ENCODE results near the gene CDC42BPG.

The CDC42BPG gene

DNA sequence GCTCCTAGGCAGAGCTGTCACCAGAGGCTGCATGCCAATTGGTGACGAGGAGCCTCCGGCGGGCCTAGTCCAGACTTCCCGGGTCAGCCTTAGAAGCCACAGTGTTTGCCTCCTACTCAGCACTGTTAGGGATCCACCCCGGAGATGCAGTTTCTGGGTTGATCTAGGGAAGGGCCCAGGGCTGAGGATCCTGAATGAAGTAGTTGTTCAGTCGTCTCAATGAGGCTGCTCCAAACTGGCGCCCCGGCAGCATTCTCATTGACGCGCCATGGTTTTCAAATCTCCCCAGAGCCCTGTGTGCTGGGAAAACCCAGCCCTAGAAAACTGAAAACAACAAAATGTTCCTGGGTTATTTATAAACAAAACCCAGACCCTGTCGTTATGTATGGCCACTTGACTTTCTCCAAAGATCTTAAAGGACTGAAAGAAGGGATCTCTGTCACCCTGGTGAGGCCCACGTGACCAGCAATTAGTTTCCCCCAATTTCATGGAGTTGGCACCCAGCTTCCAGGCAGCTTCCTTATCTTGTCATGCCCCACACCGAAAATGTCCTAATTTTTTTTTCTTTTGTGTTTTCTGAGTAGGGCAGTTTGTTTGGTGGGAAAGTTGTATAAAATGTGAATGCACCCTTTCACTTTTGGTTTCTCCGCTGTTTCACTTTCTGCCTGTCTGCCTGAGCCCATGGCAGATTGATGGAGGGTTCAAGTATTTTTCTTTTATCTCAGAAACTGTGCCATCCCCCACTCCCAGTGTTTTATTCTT lies 36.0 kb upstream of the CDC42BPG start:
- FAIRE-seq (no peak), DNase-seq (ENCODE audit: low spot score) (no peak)

DNA sequence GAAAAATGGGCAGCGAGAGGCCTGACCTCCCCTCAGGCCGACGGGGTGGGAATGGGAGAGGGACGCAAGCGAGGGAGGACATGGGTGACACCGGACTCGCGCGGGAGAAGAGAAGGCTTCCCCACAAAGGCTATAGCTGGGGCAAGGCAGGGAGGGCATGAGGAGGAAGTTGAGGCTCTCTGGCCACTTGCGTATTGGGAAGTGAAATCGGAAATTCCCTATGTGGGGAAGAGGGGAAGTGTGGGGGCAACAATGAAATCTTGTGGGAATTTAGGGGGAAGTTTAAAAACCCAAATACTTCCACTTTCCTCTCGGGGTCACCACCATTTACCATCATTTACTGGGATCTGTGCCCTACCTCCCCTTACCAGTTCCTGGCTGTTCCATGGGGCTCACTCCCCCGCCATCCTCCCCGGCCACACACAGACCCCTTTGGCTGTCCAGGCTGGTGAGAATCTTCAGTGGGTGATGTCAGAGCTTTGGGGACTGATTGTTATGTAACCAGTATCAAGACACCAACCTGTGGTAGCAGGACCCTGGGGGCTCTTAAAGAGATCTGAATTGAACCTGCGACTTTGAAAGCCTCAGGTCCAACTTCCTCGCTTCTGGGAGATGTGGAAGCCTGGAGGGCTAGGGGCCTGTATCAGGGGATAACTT lies 34.9 kb upstream of the CDC42BPG start:
- DNase-seq (ENCODE audit: low spot score) = no peak
- FAIRE-seq = no peak

DNA sequence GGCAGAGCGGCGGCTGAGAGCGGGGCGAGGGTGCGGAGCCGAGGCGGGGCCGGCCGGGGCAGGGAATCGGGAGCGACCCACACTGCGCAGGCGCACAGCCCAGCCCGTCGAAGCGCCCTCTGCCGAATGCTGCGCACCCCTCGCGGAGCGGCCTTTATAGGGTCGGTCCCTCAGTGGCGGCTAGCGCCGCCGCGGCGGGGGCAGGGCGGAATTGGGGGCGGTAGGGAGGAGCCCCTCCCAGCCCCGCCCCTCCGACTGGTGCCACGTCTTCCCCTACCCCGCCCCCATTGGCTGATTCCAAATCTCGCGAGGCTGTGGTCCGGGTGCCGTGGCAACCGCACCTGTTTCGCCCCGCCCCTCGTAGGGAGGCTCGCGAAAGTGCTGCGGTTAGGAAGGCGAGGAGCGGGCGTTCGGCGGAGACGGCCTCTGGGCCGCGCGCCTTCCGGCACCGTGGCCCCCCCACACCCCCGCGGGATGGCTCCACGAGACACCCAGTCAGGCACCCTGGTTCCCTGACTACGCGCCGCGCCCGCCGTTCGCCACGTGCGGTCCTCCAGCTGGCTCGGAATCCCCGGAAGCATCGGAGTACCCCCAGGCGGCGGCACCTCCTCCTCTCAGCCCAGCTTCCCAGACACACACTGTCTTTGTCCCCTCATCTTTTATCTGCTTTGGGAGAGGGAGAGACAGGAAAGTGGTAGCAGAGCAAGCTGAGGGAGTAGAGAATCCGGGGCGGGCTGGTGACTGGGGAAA lies 34.2 kb upstream of the CDC42BPG start, which contains the start of gene EHD1:
Gene EHD1, minus strand, starts transcription at position 128 of the 750 bp plus-strand sequence. CDS start 157 bp downstream, outside the sequence.
- peak; percentile 92 for FAIRE-seq
- peak; percentile 99 for DNase-seq (ENCODE audit: low spot score)

DNA sequence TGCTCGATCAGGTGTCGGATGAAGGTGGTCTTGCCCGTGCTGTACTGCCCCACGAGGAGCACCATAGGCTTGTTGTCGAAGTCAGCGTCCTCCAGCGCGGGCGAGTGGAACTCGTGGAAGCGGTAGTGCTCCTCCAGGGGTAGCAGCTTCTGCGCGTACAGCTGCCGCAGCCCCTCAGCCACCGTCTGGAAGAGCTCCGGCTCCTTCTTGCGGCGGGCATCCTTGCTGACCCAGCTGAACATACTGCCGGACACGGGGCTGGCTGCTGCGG lies 33.7 kb upstream of the CDC42BPG start:
- FAIRE-seq (no peak), DNase-seq (ENCODE audit: low spot score) (no peak)

DNA sequence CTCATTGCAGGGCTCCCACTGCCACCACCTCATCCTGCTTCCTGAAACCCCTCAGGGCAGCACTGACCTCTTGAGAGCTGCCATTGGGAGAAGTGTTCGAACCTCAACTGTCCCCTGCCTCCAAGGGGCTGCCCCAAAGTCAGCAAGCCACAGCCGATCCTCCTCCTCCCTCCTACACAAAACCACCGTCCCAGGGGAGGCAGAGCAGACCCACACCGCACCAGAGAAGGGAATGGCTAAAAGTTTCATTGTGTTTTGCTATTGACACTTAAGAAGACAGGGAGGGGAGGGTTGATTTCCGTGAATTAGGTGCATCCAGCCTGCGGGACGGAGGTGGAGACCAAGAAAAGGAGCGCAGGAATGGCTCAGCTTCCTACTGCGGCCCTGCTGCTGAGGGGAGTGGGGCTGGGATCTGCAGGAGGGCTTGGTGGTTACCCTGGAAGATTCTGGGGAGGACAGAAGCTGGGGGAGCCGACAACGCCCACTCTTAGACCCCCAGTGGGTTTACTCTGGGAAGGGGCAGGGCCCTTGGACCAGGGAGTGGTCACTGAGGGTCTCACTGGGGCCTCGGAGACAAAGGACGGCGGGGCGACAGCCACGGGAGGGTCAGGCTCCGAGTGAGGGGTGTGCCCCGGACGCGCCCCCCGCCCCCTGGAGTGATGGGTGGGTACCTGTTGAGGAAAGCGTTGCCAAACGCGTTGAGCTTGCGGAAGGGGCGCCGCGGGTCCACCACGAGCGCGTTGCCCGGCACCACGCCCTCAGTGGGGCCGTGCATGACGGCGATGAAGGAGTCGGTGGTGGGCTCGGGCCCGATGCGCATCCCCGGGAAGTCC lies 33.2 kb upstream of the CDC42BPG start:
- no peak for DNase-seq (ENCODE audit: low spot score)
- no peak for FAIRE-seq

DNA sequence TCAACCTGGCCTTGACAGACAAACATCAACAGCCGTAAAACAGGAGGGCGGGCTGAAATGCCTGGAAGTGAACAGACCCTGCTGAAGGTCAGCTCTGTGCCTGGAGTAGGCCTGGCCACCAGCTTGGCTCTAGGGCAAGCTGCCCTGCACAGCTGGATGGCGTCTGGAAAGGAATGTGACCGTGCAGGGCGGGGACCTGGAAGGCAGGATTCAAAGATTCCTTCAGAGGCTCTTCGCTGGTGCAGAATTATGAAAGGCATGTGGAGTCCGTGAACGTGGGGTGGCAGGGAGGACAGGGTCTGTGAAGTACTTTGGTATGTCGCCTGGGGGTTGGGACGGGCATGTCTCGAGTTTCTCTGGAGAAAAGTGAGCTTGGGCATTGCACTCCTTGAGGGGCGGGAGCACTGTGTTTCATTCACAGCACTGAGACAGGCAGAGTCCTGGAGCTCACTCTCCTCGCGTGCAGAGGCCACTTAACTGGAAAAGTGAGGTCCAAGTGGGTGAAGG lies 32.4 kb upstream of the CDC42BPG start:
- DNase-seq (ENCODE audit: low spot score) = no peak
- no peak for FAIRE-seq

DNA sequence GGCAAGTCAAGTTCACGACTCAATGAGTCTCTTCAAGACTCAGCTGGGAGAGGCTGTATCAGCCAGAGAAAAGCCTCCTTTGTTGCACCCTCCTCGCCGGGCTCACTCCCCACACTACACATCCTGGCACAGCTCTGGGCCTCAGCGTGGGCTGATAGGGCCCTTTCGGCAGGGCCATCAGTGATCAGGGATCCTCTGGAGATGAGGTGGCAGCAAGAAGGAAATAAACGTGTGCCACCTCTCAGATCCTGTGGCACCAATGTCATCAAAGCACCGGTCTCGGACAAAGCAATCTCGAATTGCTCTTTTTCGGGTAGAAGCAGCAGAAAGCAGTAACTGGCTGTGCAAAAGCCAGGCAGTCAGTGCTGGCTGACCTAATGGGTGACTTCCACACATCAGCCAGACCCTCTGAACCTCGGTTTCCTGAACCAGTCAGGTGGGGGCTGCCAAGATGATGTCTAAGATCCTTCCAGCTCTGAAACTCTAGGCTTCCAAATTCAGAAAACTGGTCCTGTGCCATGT lies 31.8 kb upstream of the CDC42BPG start:
- FAIRE-seq = no peak
- no peak for DNase-seq (ENCODE audit: low spot score)

DNA sequence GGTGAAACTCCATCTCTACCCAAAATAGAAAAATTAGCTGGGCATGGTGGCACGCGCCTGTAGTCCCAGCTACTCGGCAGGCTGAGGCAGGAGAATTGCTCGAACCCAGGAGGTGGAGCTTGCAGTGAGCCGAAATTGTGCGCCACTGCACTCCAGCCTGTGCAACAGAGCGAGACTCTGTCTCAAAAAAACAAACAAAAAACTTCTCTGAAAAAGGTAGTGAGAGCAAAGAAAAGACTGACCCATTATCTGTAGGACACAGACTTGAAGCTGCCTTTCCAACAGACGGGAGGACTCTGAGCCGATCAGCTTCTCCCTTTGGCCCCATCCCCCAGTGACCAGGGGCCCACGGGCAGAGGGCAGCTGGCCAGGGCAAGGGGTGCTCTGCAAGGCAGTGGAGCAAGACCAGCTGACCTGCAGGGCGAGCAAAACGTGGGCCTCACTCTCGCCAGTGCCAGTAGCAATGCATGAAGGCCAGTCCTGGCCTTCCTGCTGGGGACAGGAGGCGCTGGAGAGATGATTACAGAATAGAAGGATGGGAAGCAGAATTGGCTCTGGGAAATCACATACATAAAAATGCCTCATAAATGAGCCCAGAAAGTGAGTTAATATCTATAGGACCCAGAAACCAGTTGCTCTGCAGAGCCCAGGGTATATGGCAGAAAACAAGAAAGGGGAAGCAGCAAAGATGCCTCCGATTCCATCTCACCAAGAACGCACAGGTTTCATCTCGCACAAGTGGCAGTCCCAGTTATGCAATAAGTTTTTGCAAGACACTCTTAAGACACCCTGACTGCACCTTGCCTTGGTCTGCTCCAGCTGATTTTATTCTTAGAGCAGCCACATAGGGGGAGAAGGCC lies 31.1 kb upstream of the CDC42BPG start:
- DNase-seq (ENCODE audit: low spot score) (no peak), FAIRE-seq (no peak)

DNA sequence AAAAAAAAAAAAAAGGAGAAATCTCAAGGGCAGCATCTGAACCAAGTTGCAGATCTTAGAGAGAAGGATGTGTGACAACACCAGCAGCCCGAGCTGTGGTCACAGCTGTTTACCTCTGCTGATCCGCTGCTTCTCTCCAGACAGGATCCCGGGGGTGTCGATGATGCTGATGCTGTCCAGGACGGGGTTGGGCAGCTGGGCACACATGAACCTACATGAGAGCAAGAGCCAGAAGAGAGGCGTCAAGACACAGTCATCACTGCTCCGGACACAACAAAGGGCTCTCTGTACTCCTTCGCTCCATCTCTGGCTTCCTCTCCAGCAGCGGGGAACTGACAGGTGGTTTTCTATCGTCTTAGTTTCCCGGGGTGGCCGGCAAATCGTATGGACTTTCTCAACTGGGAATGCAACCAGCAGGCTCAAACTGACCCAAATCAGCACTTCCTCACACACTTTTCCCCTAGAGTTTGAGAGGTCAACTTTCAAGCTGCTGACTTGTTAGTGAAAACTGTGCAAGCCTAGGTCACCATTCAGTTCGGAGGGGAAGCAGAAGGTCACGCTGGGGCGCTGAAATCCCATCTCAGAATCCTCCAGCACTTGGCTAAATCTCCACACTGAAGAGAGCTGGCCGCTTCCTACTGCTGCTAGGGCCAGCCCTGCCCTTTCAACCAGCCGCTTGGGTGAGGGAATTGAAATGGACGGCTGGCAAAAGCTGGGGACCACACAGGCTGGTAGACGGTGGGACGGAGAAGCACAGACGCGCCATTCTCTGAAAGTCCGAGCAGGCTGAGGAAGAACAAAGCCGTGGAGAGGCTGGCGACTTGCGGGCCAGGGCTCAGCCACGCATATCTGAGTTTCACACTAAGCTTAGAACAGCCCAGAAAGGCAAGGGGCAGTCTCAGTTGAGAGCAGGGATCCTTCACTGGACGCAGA lies 30.1 kb upstream of the CDC42BPG start:
- FAIRE-seq = no peak

DNA sequence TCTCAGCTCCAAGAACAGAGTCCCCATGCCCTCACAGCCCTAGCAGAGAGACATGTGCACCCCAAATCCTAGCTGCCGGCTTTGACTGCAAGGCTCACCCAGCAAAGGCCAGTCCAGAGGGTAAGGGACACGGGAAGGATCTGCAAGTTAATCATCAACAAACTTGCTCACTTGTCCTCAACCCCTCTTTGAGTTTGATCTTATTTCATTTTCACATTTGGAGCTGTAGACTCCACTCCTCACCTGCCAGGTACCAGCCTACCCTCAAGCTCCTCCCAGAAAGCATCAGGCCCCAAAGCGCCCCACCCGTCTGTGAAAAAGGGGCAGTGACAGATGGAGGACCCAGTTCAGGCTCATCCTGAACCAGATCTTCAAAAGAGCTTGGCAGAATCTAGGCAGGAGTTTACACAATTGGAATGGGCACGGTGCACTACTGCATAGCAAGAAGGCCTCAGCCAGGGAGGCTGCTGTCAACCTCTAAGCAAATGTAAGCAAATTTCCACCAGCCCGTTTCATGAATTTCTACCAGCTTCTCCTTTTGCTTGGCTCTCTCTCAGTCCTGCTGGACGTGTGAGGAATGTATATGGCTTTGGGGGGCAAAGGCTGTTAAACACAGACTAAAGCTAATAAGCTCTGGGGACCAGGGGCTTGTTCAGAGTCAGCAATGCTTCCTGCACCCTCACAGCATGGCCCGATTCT lies 28.5 kb upstream of the CDC42BPG start:
- no peak for FAIRE-seq

More for the DNA sequence above, 30.1 kb upstream of the CDC42BPG start:
- DNase-seq (ENCODE audit: low spot score) = no peak

DNA sequence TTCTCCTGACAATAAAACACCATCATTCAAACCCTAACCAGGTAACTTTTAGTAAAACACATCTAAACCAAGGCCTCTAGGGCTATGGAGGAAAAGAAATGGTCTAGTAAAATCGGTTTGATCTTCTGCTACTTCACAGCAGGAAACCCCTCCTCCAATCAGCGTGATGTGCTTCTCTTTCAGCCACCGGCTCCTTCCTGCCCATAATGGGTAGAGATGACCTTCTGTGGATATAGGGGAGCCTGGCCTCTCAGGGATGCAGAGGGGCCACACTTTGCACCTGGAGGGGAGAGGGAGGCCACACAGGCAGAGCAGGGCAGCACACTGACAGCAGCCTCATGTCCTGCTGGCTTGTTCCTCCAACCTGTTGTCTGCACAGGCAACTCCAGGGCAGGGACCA lies 27.0 kb upstream of the CDC42BPG start:
- no peak for FAIRE-seq

More for the DNA sequence above, 28.5 kb upstream of the CDC42BPG start:
- DNase-seq (ENCODE audit: low spot score) = no peak

DNA sequence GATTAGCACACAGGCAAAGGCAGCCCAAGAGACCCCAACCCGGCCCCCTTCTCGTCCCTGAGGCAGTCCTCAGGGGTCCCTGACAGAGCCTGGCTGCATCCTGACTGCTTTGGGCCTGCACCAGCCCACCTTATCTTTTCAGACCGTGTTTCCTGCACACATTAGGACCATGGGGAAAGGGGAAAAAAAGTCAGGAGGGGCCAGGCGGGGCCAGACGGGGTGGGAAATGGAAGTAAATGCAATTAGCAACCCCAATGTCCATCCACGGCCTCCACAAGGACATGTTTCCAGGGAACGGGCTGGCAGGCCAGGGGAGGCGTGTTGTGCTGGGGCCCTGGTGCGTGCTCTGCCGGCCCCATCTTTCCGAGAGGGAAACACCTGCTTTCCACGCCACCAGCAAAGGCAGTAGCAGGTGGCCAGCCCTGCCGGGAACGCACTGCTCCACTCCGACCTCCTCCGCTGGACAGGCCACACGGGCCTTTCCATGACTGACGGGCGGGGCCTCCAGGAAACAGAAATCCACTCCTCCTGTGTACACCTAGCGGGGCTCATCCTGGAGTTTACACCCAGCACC lies 26.5 kb upstream of the CDC42BPG start:
- FAIRE-seq (no peak), DNase-seq (ENCODE audit: low spot score) (no peak)

More for the DNA sequence above, 27.0 kb upstream of the CDC42BPG start:
- no peak for DNase-seq (ENCODE audit: low spot score)

DNA sequence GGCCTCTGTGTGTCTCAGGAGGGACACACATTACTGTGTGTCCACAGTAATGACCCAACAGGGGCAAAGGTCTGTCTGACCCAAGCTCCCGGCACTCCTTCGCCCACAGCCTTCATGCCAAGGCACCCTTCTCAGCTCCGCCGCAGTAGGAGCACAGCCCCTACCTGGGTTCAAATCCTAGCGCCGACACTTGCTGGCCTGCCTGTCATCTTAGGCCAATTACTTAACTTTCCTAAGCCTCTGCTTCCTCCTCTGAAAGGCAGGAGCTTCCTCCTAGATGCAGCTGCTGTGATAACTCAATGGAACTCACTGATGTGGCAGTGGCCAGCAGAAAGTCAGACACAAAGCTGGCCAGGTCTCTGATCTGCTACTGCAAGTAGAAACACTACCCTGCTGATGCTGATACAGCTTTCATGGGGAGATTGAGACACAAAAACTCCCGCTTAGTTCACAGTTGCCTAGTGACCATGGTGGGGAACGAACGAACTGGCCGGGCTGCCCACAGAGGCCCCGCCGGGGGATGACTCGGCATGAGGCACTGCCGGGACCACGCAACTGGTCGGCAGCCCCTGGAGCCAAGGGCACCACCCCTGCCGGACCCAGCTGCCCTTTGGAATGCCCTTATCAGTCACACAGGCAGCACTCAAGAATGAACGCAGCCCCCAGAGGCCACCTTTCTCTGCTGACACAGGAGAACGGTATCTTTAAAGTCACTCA lies 25.9 kb upstream of the CDC42BPG start:
- DNase-seq (ENCODE audit: low spot score) = no peak
- FAIRE-seq = no peak

DNA sequence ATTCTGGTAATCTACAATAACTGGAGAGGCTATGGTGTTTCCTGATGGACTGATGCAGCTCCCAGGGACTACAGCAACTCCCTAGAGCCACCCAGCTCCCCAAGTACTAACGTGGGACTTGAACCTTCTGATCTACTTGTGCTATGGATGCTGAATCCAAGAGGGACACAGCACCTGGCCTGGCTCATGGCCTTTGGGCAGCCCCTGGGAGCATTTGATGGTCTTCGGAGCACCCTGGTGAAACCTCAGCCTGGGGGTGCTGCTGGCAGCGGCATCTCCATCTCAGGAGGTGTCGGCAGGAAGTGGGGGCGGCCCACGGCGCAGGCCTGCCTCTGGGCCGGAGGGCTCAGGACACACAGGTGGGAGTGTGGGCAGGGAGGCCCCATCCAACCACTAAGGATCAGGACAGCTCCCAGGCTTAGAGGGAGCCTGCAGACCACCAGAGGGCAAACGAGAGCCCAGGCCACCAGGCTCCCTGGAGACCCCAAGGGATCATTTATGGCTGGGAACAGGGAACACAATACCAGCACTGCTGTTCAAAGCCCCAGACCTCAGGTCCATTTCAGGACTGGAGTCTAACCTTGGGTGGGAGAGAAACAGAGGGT lies 25.2 kb upstream of the CDC42BPG start:
- no peak for DNase-seq (ENCODE audit: low spot score)
- no peak for FAIRE-seq

DNA sequence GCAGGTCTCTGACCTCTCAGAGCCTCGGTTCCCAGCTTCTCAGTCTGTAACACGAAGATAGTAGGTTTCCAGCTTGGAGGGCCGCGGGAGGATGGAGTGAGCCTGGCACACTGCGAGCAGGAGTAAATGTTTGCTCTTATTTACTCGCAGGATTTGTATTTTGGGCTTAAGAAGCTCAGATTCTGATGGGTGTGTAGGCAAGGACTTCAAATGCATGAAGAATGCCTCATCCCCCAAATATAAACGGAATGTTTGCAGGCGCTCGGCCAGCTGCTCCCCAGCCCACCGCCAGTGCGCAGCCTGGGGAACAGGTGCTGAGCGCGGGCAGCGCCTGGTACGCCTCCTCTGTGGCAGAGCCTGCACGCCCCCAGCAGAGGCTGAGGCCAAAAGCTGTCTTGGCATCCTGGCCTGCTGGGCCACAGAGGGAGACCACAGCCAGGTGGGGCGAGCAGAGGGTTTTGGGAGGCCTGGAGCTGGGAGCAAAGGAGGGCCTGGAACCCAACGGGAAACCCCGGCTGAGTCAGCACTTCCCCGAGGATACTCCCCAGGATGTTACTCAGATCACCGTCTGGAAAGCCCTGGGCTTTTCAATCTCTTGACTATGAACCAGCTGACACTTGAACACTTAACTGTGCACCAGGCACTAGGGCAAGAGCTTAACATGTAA lies 24.6 kb upstream of the CDC42BPG start:
- peak; percentile 53 for FAIRE-seq
- DNase-seq (ENCODE audit: low spot score) = peak; percentile 87

DNA sequence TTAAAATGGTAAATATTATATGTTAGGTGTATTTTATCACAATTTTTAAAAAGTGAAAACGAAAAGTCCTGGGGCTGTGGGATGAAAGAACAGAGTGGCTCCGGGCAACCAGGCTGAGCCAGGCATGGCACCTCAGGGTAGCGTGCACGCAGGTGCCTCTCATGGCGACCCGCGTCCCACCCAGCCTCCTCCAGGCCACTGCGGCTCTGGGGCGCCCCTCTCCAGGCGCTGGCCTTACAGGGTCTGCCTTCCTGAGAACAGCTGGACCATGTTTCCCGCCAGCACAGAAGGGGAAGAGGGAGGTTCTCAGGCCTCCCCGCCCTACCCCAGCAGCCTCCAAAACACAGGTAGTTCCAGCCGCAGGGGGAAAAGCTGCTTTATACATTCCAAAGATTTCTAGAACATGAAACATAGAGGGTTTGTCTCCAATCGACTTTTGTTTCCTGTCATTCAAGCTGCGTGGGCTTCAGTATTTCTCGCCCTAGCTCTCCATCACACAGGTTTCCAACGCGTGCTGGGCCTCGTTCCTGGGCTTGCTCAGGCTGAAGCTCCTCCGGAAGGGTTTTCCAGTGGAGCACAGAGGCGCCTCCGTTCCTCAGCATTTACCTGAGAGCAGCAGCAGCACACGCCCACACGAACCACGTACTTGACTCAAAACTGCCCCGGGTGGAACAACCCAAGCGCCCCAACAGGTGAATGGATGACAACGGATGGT lies 23.5 kb upstream of the CDC42BPG start:
- FAIRE-seq = no peak

More for the DNA sequence above, 23.5 kb upstream of the CDC42BPG start:
- no peak for DNase-seq (ENCODE audit: low spot score)

Data from urothelium cell line (cell line).